ENCODE measurements around the gene PHYH.
"Not testable (repeated sequence)": the region's sequence is repeated elsewhere in the genome, so short reads cannot be mapped to it uniquely, and the experiment has no call there.

PHYH gene

DNA sequence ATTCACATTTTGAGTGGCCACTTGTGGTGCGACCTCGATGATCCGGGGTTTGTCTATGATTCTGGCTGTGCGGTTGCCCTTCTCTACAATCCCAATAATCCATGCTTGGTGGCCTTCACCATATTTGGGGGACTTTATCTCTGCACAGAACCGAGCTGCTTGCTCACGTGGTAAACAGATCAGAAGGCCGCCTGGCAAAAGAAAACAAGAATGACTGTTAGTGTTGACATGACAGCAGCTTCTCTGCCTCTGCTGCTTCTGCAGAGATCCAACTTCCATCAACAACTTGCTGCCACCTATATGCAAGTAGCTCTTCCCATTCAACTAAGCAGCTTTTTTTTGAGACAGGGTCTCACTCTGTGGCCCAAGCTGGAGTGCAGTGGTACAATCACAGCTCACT, 19.3 kb upstream of the PHYH start:
- DNase-seq = no peak

- no peak for DNase-seq
Measured at GRCh38 chr10:13317474-13317873, 17.6 kb upstream of the PHYH start.

DNA sequence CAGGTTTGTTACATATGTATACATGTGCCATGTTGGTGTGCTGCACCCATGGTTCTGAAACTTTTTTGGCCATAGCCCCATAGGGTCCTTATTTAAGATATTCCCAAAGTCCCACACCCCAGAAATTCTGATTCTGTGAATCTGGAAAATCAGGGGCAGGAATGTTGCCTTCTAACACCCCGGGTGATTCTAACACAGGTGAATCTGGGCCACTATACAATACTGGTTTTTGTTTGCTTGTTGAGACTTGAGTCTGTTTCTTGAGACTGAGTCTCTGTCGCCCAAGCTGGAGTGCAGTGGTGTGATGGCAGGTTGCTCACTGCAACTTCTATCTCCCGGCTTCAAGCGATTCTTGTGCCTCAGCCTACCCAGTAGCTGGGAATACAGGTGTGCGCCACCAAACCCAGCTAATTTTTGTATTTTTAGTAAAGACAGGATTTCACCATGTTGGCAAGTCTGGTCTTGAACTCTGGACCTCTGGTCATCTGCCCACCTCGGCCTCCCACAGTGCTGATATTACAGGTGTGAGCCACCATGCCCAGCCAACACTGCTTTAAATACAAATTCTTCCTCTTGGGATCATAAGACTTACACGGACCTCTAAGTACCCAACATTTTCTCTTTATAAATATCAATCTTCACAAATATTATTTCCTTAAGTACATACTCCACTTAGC, 16.9 kb upstream of the PHYH start:
- no peak for DNase-seq

DNA sequence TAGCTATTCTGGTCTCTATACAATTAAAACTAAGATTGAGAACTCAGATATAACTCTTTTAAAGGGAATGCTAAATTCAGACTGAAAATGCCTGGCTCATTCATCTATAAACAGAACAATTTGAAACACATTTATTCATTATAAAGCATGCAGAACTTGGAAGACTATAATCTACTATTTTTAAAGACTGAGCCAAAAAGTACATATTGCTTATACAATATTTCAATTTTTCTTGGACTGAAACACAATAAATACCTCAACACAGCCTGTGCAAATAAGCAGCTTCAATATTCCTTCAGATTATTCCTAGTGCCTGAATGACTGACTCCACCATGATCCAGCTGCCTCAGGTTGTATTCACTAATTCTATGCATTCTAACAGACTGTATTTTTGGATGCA, 15.5 kb upstream of the PHYH start:
- no peak for DNase-seq

DNA sequence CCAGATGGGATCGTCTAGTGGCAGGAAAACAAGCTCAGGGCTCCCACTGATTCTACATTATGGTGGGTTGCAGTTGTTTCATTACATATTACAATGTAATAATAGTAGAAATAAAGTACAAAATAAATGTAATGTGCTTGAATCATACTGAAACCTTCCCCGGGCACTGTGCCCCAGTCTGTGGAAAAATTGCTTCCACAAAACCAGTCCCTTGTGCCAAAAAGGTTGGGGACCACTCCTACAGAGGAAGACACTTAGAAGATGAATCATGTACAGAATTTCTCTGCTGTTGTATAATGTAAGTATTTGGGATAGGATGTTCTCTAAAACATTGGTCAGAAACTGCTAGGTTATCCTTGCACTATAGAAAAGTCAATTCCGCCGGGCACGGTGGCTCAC, 11.3 kb upstream of the PHYH start:
- DNase-seq = no peak

- no peak for DNase-seq
Measured at GRCh38 chr10:13310518-13311176, 10.8 kb upstream of the PHYH start.

DNA sequence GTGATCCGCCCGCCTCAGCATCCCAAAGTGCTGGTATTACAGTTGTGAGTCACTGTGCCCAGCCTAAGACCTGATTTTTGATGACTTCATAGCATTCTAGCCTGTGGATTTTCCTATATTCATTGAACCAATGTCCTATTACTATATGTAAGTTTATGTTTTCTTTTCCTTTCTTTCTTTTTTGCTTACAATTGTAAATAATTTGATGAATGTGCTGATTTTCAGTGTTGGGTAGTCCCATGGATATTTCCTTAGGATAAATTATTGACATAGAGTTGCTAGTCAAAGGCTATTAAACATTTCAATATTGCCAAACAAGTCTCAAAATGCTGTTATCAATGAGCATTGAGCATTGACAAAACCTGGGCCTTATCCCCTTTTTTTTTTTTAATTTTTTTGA, 9.9 kb upstream of the PHYH start:
- no peak for DNase-seq

GRCh38 chr10:13308096-13308495, 8.2 kb upstream of the PHYH start:
- no peak for DNase-seq

GRCh38 chr10:13306103-13306502, 6.2 kb upstream of the PHYH start:
- no peak for DNase-seq

DNA sequence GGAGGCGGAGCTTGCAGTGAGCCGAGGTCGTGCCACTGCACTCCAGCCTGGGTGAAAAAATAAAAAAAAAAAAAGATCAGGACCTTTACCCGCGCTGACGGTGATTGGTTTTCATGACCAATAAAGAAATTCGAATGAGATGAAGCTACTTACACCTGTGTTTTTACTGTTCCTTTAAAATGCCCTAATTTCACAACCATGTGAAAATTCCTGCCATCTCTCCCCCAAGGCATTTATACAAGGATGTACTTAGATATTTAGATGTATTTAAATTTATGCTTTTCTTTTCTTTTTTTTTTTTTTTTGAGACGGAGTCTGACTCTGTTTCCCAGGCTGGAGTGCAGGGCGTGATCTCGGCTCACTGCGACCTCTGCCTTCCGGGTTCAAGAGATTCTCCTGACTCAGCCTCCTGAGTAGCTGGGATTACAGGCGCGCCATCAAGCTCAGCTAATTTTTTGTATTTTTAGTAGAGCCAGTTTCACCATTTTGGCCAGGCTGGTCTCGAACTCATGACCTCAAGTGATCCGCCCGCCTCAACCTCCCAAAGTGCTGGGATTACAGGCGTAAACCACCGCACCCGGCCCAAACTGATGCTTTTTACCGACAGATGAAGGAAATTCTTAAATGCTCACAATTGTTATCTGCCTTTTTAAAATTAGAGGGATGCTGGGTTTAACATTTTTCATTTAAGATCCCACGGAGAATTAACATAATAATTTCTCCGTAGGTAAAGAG, 3.1 kb upstream of the PHYH start:
- DNase-seq = no peak

- no peak for DNase-seq
Measured at GRCh38 chr10:13298748-13299436, 972 bp downstream of the PHYH start.

- DNase-seq = no peak
Measured at GRCh38 chr10:13296476-13296875, 3.4 kb downstream of the PHYH start.

- no peak for DNase-seq
Measured at GRCh38 chr10:13294784-13295183, 5.1 kb downstream of the PHYH start.

DNA sequence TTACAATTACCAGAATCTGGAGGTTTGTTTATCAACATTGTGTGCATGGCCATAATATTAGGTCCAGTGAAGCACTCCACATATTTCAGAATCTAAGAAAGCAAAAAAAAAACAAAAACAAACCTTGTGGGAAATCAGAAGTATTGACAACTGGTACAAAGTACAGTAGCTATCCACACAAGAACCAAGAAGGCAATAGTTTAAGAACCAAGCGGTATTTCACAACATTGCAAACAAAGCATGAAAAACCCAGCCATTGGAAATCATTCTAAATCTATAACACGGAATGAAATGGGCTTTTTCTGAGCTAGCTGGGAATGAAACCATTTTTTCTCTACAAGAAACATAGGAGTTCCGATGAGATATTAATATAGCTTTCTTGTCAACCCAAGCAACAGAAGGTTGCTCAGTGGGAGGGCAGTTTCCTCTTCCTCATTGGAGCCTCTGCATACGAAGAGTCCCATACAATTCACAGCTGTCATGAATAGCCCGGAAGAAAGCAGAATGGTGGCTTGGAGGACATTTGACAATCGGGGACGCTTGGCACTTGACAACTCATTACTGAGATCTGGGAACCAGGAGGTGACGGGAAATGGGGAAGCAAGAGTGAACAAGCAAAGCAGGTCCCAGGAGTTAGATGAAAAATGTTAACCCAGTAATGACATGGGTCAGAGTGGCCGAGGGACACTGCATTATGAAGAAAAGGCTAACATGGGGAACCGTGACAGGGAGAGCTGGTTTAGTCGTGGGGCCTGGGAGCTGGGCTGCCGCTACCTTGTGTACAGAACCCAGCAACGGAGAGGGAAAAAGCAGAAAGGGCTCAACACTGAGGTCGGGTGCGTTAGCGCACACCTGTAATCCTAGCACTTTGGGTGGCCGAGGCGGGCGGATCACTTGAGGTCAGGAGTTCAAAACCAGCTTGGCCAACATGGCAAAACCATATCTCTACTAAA, 7.8 kb downstream of the PHYH start:
- DNase-seq = no peak

DNA sequence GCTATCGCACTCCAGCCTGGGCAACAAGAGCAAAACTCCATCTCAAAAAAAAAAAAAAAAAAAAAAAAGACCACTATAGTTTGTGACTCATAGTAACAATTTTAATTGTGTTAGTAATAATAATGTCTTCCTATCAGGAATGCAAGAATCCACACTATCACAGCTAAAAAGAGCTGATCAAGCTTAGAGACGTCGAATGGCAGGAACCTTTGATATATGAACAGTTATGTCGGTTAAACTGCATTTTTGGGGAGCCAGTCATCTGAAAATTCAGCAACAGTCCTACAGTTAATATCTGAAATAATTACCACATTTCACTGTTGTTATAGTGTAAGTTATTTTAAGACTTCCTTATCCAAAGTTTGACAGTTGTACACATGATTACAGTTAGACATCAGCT, 8.8 kb downstream of the PHYH start:
- no peak for DNase-seq

DNA sequence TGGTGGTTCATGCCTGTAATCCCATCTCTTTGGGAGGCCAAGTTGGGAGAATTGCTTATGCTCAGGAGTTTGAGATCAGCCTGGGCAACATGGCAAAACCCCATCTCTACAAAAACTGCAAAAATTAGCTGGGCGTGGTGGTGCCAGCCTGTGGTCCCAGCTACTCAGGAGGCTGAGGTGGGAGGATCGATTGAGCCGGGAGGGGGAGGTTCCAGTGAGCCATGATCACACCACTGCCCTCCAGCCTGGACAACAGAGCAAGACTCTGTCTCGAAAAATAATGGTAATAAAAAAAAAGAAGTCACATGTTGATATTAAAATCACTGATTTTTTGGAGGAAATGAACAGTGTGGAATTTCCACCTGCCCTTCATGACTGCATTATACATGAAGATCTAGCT, 15.8 kb downstream of the PHYH start:
- DNase-seq = no peak

DNA sequence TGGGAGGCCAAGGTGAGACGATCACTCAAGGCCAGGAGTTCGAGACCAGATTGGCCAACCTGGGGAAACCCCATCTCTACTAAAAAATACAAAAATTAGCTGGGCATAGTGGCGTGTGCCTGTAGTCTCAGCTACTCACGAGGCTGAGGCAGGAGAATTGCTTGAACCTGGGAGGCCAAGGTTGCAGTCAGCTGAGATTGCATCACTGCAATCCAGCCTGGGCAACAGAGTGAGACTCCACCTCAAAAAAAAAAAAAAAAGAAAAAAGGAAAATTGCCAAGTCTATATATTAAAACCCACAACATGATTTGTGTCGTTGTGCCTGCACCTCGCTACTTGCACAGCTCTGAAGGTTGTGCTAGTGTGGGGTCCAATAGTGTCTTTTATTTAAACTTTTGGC, 17.5 kb downstream of the PHYH start:
- not testable (repeated sequence) for DNase-seq

GRCh38 chr10:13276749-13277365, 23.0 kb downstream of the PHYH start:
- DNase-seq = no peak

- not testable (repeated sequence) for DNase-seq
Measured at GRCh38 chr10:13276146-13276545, 23.7 kb downstream of the PHYH start.

DNA sequence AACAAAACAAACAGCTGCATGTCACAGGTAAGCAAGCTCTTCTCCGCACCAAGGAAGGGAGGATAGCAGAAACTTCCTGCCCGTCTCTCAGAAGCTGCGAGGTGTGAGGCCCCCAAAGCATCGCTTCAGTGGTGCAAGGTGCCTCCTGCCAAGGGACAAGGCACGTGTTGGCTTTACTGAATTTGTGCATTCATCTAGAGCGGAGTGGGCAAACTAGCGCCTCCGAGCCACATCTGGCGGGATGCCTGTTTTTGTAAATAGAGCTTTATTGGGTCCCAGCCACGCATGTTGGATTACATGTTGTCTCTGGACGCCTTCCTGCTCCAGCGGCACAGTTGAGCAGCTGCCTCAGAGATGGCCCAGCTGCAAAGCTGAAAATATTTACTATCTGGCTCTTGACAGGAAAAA, 27.7 kb downstream of the PHYH start:
- no peak for DNase-seq

DNA sequence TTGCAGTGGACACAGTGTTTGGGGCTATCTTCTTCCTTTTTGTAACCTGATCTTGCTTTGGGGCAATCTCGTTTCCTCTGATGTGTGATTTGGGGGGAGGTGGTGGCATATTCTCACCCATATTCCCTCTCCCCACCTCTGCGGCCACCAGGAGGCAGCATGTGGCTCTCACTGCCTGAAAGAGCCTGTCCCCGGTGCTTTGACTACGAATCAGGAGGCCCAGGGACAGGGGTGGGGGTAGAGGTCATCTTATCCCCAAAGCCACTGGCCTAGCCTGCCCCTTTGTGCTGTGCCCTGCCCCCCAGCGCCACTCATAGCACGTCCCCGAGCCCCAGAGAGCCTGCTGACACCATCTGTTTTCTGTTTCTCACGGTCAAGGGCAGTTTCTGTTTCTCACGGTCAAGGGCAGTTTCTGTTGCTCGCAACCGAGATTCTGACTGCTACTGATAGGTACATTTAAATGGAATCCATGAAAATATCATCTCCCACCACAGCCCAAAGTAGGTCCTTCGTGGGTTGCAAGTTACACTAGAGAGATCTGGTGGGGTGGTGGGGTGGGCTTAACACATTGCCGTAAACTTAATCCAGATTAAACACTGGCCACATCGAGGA, 28.2 kb downstream of the PHYH start:
- no peak for DNase-seq
